HTR-8/SVneo (cell line): ENCODE results near the gene LMNB1.
A peak's percentile ranks its signal among the peaks of the same experiment; 100 is the strongest.

Source experiments
- DNase-seq: peaks from one replicate; pipeline ENCODE4 v3.0.0; 2011; ENCODE audit warnings: low spot score, mixed read lengths; ENCODE audit not compliant: insufficient read length
- FAIRE-seq: peaks from 2 replicates; lab custom pipeline; 2011; peaks lifted over from hg19 to GRCh38; lab: Jason Lieb, UNC

LMNB1 gene

GRCh38 chr5:126878634-126879033 lies 101.7 kb downstream of the LMNB1 start:
- DNase-seq (no peak), FAIRE-seq (no peak)

DNA sequence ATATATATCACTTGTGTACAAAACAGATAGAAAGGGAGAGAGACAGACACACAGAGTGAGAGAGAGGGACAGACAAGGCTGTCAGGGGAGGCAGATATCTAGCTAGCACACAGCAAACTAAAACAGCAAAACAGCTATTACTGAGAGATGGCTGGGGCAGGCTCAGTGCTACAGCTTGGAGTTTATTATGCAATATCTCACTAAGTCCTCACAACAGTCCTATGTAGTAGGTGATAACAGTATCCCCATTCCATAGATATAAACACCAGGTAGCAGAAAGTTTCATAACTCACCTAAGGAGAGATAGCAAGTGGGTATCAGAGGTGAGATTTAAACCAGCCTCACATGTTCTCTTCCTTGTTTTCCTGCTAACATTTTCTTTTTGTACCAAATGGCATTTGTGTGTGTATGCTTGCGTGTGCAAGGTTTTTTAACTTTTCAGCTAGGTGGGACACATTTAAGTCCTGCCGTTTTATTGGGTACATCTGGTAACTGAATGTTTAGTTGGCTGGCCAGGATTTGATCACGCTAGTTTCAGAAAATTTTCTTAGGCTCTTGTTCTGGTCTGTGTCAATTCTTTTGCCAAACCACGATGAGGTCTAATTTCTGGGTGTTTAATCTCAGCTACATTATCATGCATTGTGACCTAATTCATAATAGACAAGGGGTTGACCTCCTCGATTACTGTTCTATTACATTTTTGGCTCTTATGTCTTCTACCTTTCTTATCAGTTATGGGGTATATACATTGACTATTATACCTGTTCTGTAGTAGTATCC lies 105.1 kb downstream of the LMNB1 start:
- FAIRE-seq (no peak), DNase-seq (no peak)

DNA sequence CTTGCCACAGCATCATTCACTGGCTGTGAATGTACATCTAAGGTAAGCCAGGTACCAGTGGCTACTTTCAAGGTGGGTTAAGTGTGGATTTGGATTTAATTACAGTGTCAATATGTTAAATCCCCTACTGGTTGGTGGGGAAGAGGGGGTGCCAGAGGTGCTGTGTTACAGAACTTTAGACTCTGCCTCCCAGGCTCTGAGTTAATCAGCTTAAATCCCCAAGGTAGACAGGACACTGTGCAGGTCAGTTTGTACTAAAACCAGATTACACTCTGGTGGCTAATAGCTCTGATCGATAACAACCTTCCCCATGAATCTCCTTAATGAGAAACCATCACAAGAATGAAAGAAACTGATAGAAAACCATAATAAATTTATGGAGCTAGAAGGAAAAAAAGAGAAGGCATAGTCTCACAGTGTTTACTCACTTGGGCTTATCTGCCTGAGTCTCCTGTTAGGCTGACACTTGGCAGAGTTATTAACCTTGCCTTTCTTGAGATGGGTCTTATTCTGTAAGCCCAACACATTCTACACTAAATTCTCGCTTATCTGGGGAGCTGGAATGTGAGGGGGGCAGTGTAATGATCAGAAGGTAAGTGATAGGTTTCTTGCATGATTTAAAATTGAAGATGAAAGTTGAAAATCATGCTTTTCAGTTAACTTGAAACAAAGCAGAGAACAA lies 106.8 kb downstream of the LMNB1 start:
- DNase-seq (no peak), FAIRE-seq (no peak)

DNA sequence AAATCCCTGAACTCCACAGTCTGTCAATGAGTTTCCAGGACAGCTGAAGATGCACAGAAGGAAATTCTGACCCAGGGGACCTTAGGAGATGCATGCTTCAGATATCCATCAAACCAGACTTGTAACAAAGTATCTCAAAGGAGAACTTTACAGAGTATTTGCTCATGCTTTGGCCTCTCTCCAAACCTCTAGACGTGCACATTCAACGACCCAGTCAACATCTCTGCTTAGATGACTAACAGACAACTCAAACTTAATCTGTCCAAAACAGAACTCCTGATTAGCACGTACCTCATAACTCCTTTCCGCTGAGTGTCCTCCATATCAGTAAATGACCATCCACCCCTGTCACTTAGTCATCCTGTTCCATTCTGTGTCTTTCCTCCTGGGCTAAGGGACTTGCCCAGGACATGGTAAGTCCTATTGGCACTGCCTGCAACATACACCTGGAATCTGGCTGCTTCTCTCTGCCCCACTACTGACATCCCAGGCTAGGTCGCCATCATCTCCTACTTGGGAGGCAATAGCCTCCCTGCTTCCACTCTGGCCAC lies 107.4 kb downstream of the LMNB1 start:
- peak; percentile 36 for FAIRE-seq
- DNase-seq = peak; percentile 51
